Activated CD4-positive, CD25-positive, alpha-beta regulatory T cell (primary cell): ENCODE results near the gene PIM3.

Source experiments
- DNase-seq, 4 experiments: peaks; one replicate each; lab custom pipeline; 2025; lab: John Stamatoyannopoulos, UW

Gene PIM3

DNA sequence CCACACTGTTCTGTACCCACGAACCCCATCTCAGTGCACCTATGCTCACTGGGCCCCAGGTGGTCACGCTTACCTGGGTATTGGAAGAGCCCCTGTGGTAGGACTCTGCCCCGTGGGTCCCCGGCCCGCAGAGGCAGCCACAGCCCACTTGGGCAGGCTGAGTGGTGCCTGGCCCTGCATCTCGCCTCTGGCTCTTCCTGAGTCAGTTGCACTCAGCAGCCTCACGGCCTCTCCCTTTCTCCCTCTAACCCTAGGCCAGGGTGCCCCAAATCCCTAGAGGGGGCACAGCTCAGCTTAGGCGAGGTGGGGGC, 32.4 kb upstream of the PIM3 start:
- DNase-seq: no peak

DNA sequence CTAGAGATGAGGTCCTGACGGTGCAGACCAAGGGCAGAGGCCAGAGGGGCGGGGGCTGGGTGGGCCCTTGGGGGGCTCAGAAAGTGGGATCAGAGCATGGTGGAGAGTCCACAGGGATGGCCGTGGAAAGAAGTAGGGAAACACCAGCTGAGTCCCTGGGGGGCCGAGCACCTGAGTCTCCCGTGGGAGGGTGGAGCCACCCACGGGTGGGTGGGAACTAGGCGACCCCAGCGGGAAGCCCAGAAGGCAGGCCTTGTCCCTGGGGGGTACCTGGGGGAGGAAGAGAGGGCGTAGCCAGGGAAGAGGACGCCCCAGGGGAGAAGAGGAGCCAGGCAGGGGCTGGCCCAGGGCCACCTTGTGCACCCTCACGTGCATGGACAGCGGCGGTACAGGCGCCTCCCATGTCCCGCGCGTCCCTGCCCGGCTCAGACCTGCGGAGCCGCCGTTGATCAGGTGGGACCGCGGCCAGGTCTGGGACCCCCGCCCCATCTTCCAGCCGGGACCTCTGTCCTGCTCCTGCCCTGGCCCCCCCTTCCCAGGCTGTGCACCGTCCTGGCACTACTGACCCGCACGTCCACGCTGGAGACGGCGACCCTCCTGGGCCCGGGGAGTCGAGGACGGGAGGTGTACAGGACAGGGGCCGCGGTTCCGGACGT, 31.9 kb upstream of the PIM3 start:
- DNase-seq: no peak

DNA sequence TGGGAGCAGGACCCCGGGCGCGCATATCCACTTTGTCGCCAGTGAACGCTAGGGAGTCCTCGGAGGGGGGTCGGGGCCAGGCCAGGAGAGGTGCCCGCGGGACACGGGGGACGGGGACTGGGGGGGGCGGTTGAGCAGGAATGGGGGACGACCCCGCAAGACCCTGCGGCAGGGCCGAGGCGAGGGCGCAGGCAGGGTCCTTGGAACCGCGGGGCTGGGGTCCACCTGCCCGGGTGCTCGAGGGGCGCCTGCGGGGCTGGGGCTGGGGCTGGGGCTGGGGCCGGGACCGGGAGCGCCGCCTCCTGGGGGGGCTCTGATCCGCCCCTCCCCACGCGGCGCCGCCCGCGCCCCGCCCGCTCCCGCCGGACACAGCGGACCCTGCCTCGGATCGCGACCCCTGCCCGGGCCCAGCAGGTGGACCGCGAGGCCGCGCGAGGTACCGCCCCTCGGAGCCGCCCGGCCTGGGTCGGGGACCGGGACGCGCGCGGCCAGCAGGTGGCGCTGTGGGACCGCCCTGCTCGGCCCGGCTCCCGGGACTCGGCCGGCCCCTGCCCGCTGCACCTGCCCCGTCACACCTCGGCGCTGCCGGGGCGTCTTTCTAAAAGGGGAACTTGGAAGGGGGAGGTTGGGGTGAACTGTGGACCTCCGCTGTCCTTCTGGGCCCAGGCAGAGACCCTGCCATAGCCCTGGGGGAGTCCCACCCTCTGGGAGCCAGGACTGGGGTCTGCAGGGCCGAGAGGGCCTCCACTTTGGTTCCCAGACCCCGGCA, 31.2 kb upstream of the PIM3 start:
- DNase-seq: peak; percentile 64 to 75 (median 69)

DNA sequence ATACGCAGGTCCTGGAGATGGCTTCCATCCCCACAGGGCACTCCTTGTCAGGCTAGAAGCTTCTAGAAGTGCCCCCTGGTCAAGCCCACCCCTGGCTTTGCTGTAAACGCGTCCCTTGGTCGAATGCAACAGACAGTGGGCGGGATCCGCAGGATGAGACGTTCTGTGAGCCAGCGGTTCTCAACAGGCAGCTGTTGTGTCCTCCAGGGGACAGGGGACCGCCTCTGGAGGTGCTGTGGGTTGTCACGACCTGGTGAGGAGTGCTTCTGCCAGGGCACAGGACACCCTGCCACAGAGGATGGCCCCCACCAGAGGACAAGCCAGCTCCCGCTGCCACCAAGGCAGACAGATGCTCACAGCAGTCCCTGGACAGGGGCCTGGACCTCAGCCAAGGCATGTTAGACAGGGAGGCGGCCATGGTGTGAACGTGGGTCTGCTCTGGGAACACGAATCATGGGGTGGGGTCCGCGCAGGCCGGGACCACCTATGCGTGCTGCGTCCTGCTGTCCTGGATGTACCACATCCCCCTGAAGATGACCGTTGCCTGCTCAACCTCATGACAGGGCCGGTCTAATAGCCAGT, 30.5 kb upstream of the PIM3 start:
- DNase-seq: no peak

DNA sequence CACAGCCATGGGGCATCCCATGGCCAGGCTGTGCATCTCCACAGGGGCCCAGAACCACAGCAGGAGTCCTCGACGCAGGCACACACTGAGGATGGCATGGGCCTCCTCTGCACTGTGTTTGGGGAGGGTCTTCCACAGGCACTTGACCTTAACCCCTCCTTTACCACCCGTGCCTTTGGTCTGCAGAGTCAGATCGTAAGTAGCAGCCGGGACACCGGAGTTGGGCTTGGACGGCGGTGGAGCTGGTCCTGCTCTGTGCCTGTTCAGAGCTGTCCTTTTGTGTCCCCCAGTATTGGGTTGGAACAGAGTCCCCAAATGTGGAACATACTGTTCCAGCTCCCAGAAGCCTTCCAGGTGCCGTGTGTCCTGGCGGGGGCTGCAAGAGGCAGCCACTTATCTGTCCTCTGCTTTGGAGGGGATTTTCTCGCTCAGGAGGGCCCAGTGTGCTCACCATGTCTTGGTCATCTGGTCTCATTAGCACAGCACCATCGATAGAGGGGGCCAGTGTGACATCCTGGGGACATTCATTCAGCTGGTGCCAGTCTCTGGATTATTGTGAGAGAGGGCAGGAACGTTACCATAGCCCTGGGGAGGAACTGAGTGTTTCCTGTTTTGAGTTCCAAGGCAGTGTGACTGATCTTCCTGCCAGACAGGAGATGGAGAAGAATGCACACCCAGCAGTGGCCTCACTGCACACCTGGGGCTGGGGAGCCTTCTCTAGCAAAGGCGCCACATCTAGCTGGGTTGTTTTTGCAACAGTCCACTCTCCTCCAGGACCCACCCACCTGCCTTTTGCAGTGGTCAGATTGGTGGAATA, 29.8 kb upstream of the PIM3 start:
- DNase-seq: no peak

DNA sequence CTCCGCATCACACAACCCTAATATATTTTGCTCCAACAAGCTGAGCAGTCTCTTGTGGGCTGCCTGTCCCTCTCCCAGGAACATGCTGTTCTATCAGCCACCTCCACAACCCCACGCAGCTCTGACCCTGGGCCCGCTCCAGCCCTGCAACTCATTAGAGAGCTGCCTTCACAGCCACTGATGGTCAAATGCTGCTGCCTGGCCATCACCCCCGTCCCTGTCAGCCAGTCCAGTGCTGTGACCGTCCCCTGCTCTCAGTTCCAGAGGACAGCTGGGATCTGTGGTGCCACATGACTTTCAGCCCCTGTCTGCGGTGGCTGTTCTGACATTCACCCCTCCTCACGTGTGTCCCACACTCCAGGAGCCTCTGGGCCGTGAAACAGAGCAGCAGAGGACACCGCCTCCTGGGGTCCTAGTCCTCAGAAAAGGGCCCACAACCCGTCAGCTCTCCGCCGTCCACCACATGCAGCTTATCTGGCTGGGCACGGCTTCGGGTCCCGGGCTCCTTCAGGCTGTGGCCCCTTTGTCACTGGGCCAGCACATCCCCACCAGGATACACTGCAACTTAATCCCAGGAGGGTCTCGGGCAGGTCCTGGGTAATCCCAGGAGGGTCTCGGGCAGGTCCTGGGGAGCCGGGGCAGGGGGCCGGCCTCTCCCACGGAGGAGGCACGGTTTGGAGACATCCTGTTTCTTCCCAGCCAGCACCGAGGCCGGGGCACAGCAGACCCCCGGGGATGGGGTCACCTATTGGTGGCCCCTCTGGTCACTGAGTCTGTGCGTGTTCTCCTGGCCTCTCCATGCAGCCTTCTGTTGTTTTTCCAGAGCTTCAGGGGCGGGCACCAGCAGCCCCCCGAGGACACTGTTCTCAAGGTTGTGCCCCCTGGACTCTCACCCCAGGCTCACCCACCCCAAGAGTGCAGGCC, 27.1 kb upstream of the PIM3 start:
- DNase-seq: no peak

DNA sequence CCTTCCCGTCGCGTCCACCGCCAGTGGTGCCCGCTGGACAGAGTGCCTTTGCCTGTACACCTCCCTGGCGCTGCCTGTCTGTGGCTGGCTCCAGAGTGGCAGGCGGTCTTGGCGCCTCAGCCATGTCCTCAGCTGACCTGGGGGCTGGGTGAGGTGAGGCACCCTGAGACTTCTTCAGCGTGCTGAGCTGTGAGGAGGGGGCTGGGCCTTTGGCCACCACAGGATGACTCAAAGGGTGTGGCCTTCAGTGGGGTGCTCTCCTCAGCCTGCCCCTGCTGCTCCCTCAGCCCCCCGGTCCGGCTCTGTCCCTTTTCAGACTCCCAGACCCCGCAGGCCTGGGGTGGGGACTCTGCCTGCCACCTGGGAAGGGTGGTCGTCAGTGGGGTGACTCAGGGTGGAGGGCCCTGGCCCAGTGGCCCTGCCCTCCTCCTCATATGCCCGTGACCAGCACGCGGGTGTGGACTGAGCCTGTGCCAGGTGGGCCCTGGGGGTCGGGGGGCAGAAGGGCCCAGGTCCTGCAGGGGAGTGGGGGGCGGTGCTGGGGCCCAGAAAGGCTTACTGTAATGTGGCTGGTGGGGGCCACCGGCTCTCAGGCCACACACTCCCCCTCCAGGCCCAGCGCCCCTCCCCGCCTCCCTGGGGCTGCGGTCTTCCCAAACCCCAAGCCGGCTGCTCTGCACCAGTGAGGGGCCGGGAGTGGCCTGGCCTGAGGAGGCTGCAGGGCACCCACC, 26.2 kb upstream of the PIM3 start:
- no peak for DNase-seq

DNA sequence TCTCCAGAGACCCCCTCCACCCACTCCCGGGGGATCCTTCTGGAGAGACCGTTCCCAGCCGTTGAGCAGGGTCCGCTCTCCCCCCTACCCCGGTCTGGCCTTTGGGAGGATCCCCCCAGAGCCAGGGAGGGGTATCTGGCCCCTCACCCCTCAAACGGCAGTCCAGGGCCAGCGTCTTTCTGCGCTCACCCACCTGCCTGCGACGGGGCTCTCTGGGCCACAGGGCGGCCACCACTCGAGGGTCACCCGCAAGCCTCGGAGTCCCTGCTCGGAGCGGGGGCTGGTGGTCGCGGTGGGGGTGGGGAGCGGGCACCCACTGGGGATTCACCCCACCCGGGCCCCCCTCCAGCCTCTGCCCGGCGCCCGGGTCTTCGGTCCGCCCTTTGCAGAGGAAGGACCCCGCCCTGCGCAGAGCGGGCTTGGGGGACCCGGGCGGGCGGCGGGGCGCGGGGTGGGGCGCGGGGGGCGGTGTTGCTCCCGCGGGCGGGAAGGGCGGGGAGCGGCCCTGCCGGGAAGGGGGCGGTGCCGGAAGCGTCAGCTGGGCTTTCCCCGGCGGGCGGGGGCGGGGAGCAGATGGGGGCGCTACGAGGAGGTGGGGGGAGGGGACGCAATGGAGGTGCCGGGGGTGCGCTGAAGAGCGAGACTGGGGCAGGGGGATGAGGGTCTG, 25.5 kb upstream of the PIM3 start:
- peak; percentile 57 to 93 (median 82) for DNase-seq

DNA sequence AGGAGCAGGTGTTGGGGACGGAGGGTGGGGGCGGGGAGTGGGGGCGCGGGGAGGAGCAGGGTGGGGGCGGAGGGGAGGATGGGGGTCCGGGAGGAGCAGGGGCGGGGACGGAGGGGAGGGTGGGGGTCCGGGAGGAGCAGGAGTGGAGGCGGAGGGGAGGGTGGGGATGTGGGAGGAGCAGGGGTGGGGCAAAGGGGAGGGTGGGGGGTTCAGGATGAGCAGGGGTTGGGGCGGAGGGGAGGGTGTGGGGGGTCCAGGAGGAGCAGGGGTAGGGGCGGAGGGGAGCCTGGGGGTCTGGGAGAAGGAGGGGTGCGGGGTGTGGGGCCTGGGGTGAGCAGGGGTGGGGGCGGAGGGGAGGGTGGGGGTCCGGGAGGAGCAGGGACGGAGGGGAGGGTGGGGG, 25.0 kb upstream of the PIM3 start:
- DNase-seq: peak in 2 of 4 experiments; percentile 46 to 55

DNA sequence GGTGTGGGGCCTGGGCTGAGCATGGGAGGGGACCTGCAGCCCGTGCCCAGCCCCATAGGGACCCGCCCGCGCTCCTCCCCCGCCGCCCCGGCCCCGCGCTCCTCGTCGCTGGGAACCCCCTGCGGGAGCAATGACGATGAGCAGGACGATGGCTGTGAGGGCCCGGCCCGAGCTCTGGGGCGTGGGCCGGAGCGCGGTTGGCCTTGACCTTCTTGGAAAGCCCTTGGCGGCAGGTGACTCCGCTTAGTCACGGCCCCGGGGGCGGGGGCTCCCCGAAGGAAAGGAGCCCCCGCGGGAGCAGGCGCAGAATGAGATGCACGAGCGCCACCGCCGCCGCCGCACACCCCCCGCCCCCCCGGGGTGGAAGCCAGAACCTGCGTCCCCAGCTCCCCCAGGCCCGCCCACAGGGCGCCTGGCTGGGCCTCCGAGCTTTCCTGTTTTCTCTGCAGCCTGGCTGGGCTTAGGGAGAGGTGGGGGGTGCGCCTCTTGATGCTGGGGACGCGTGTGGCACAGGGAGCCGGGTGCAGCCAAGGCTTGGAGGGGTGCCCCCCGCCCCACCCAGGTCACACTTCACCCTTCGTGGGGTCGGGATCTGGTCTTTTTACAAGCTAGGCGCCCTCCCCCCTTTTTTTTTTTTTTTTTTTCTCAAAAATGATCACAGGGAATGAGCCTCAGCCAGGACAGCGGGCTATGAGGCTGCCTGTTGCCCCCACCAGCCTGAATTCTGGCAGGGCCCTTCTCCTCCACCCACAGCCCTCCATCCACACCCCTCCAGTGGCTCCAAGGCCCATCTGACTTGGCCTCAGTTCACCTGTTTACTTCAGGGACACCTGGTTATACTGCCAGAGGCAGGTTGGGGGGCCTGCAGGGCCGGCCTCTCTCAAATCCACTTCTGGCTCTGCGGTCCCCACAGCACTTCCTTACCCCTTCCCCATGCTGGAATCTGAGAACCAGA, 24.3 kb upstream of the PIM3 start:
- DNase-seq: peak; percentile 85 to 90 (median 89)

DNA sequence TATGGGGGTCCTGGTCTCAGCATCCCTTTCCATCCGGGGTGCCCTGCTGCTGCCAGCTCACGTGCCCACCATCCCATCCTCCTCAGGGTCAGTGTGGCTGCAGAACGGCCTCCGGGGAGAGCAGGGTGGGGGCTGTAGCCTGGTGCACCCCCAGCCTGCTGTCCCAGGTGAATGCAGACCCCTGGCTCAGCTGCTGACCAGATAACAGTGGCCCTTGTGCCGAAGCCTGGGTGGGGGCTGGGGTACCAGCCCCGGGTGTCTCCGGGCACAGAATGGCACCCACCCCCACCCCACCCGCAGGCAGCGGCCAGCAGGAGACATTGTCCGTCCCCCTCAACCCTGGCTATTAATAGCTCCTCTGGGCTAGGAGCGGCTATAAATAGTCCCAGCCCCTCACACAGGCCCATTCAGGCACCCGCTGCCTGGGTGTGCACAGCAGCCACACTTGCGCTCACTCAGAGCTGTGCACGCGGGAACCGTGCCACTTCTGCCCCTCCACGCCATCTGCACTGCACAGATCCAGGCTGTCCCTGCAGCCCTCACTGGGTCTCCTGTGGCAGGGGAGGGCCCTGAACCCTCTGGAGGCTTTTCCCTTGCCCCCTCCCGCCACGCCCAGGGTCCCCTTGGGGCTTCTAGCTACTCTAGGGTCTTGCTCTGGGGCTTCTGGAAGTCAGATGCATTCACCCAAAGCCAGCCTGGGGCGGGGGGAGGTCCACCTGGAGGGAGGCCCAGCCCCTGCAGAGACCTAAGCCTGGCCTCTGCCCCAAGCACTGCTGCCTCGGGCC, 23.4 kb upstream of the PIM3 start:
- DNase-seq: no peak

DNA sequence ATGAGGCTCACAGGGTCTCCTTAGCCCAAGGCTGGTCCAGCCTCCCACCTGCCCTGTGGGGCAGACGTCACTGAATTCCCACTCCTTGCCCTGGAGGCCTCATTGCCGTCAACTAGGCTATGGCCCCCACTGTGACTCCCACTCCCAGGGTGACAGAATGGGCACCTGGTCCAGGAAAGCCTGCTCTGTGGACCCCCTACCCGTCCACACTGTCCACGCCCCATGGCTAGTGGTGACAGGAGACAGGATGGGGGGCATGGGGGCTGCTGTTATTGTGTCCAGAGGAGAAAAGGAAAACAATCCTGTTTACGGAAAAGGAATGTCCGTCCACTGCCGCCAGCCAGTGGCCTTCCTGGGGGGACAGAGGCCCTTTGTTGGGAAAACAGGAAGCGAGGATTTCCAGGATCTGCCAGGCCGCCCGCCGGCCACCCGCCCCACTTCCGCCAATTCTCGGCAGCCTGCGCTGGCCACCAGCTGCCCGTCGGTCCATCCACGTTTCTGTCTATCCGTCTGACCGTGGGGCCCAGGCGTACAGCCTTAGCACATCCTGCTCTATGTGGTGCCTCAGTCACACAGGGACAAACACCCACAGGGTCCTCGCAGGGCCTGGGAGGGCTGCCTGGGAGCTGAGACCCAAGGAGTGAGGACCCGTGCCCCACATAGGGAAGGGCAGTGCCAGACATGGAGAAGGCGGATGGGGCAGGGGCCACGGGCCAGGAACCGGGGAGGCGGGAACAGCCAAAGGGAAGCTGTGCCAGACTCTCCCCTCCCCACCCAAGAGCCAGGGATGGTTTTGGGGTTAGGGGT, 22.6 kb upstream of the PIM3 start:
- DNase-seq: no peak

DNA sequence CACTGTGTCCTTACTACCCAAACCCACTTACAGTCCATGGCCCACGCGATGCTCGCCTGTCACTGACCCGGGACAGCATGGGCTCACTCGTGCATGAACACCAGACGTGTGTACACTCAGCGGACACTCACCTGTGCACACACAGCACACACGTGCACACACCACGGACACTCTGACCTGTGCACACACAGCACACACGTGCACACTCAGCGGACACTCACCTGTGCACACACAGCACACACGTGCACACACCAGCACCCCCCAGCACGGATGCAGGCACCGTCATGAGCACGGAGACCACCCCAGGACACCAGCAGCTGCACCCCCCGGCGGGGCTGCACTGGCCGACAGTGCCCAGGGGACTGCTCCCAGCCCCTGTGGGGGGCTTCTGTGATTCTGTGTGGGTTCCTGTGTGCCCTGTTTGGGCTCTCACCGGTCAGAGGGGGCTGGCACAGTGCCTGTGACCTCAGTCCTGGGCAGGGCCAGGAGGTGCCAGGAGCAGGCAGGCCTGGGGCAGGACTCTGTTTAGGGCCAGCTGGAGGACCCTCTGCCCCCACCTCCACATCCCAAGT, 21.9 kb upstream of the PIM3 start:
- DNase-seq: no peak

DNA sequence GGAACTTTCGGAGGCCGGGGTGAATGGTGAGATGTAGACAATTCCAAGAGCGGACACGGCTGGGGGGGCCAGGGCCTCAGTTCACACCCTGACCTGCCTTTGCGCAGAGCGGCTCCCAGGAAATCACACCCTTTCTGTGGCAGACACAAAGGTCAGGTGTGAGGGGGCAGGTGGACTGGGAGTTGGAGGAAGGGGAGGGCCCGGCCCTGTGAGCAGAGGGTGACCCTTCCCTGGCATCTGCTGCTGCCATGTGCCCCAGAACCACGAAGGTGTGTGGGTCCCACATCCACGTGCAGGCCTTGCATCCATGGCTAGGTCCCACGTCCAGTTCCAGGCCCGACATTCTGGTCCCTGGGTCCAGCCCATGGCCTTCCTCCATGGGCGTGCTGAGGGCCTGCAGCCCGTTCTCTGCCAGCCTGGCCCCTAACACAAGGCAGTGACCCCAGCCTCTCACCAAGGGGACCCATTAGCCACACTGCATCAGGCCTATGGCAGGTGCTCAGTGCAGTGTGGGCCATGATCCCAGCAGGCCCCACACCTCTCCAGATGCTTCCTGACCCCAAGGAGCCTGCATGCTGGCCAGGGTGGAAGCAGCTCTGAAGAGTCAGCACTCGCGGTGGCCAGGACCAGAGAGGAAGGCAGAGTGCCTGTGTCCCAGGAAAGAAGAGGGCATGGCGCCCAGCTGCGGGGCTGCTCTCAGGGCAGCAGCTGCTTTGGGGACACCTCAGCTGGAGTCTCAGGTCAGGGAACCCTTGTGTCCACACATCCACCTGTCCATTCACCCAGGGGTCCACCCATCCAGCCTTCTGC, 18.9 kb upstream of the PIM3 start:
- no peak for DNase-seq

DNA sequence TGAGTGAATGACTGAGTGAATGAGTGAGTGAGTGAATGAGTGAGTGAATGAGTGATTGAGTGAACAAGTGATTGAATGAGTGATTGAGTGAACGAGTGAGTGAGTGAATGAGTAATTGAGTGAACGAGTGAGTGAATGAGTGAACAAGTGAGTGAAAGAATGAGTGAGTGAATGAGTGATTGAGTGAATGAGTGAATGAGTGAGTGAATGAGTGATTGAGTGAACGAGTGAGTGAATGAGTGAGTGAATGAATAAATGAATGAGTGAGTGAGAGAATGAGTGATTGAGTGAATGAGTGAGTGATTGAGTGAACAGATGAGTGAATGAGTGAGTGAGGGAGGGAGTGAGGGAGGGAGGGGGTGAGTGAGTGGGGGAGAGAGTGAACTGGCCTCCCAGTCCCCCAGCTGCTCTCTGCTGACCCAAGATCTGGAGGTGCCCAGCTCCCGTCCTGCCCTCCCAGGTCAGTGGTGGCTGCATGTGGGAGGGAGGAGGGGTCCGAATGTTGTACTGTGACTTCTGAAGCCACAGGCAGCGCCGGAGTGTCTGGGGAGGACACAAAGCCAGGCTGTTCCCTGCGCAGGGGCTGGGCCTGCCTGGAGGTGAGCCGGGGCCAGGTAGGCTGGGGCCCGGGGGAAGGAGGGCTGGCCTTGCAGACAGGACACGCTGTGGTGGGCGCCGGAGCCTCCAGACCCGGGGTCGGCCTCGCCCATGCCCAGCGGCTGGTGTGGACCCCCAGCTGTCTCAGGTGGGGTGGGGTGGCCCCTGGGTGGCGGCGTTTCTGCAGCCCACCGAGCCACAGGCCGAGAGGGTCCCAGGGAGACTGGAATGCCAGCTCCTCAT, 17.8 kb upstream of the PIM3 start:
- no peak for DNase-seq
